GM18526 (cell line): Measurements from ENCODE around the gene MRPS16.

ENCODE experiments used
- POLR2A ChIP-seq: IDR thresholded peaks from 3 replicates; pipeline ENCODE4 v1.6.1; 2011; ENCODE audit not compliant: insufficient read length; ENCODE audit errors: extremely low read depth

MRPS16 gene

GRCh38 chr10:73211106-73211811 is 41.2 kb downstream of the MRPS16 start:
- no peak for TF ChIP-seq POLR2A

- no peak for TF ChIP-seq POLR2A
Measured at GRCh38 chr10:73210395-73211105, 41.9 kb downstream of the MRPS16 start.

GRCh38 chr10:73209705-73210104 is 42.7 kb downstream of the MRPS16 start:
- TF ChIP-seq POLR2A: no peak

GRCh38 chr10:73207883-73208282 is 44.6 kb downstream of the MRPS16 start:
- TF ChIP-seq POLR2A: no peak

- no peak for TF ChIP-seq POLR2A
Measured at GRCh38 chr10:73206385-73206784, 46.1 kb downstream of the MRPS16 start.

- no peak for TF ChIP-seq POLR2A
Measured at GRCh38 chr10:73205890-73206289, 46.6 kb downstream of the MRPS16 start.

GRCh38 chr10:73205081-73205480 is 47.4 kb downstream of the MRPS16 start:
- TF ChIP-seq POLR2A: no peak
